BE2C (cell line): ENCODE measurements around the gene OR51I2. TPM values are rescaled to one million over a fixed set of nuclear protein-coding genes. Genes with fewer than 3 reads are reported as not detected.

Source experiments
- DNase-seq: peaks from one replicate; pipeline ENCODE4 v3.0.0-alpha.2; 2020
- H3K27me3 ChIP-seq: fragments of 250-450 bp; sonication (Bioruptor Pico); 2 replicates; pipeline ENCODE4 v1.5.1; 2020; ENCODE audit warnings: mild to moderate bottlenecking
- H3K36me3 ChIP-seq: fragments of 250-450 bp; sonication (Bioruptor Pico); 2 replicates; pipeline ENCODE4 v1.5.1; 2020; ENCODE audit warnings: mild to moderate bottlenecking
- H3K4me1 ChIP-seq: fragments of 250-450 bp; sonication (Bioruptor Pico); 2 replicates; pipeline ENCODE4 v1.5.1; 2020
- H3K4me3 ChIP-seq: 2 replicates; pipeline ENCODE4 v1.5.1; 2011; ENCODE audit warnings: low read depth, low read length
- H3K9me3 ChIP-seq: fragments of 250-450 bp; sonication (Bioruptor Pico); 2 replicates; pipeline ENCODE4 v1.5.1; 2020
- polyA plus RNA-seq: library from polyadenylated mRNA; unstranded; fragments of >200 nt; gene quantifications from one replicate; pipeline ENCODE4 v1.2.1, GENCODE V29; 2012; ENCODE audit warnings: low read depth, missing spikeins; ENCODE audit not compliant: insufficient read length, insufficient read depth
- TF ChIP-seq, protein P1 (sequence below): IDR thresholded peaks from 2 replicates; pipeline ENCODE4 v1.5.1; 2012; ENCODE audit warnings: mild to moderate bottlenecking, low read depth, low read length

OR51I2 gene
- polyA plus RNA-seq = not detected

- H3K27me3 ChIP-seq = no peaks in the 10 kb centered on the region
- H3K36me3 ChIP-seq = no peaks in the 10 kb centered on the region
- H3K4me3 ChIP-seq = no peak within 1 kb of the TSS
- no peaks in the 10 kb centered on the region for H3K4me1 ChIP-seq
- DNase-seq = no peak
- H3K9me3 ChIP-seq = no peaks in the 10 kb centered on the region
- TF ChIP-seq, protein P1, sequence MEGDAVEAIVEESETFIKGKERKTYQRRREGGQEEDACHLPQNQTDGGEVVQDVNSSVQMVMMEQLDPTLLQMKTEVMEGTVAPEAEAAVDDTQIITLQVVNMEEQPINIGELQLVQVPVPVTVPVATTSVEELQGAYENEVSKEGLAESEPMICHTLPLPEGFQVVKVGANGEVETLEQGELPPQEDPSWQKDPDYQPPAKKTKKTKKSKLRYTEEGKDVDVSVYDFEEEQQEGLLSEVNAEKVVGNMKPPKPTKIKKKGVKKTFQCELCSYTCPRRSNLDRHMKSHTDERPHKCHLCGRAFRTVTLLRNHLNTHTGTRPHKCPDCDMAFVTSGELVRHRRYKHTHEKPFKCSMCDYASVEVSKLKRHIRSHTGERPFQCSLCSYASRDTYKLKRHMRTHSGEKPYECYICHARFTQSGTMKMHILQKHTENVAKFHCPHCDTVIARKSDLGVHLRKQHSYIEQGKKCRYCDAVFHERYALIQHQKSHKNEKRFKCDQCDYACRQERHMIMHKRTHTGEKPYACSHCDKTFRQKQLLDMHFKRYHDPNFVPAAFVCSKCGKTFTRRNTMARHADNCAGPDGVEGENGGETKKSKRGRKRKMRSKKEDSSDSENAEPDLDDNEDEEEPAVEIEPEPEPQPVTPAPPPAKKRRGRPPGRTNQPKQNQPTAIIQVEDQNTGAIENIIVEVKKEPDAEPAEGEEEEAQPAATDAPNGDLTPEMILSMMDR = no peak
Observed at GRCh38 chr11:5449023-5449422, at the start of gene OR51I2. OR51I2 (plus strand) TSS chr11:5449323; CDS start chr11:5453489, 4,166 bp downstream.

DNA sequence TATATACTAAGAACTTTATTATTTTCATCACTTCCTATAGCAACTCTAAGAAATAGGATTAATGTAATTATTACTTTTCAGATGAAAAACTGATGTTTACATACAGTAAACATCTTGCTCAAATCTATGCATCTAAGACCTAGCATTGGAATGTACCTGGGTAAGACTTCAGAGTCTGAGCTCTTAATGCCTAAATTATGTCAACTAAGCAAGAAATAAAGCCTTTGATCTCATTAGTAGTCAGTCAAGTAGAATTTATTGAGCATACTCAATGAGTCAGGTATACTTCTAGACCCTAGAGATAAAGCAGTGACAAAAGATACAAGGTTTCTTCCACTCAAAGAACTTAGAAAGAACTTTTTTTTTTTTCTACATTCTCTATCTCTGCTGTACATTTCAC is 44.0 kb upstream of the OR51I2 start:
- TF ChIP-seq, protein P1 = no peak
- H3K9me3 ChIP-seq = no peaks in the 10 kb centered on the region
- no peak for DNase-seq
- H3K36me3 ChIP-seq = no peaks in the 10 kb centered on the region
- no peaks in the 10 kb centered on the region for H3K4me1 ChIP-seq
- H3K27me3 ChIP-seq = no peaks in the 10 kb centered on the region
- H3K4me3 ChIP-seq = no peak overlapping the region

- TF ChIP-seq, protein P1 = no peak
- Histone ChIP-seq H3K4me1 (no peaks in the 10 kb centered on the region), H3K27me3 (no peaks in the 10 kb centered on the region), H3K4me3 (no peak overlapping the region), H3K9me3 (no peaks in the 10 kb centered on the region), H3K36me3 (no peaks in the 10 kb centered on the region)
- no peak for DNase-seq
Observed at GRCh38 chr11:5420993-5421392, 28.1 kb upstream of the OR51I2 start.

DNA sequence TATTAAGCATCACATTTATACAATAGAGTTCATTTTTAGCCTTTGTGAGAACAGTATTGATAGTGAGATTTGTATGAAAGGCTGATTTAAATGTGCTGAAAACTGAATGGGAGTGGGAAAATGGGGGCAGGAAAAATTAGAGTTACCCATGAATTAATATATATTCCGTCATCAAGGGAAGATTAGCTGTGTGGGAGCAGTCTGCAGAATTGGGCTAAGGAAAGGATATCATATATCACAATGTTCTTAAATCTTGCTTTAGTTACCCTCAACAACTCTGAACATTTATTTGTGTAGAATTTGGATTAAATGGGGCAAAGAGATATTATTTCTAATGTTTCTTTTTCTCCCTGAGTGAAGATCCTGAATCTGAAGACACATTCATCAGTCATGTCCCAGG is 27.3 kb upstream of the OR51I2 start, which contains the start of gene OR51Q1:
OR51Q1 (plus strand) TSS at position 301 of the 400 bp plus-strand sequence; CDS start at position 391, 90 bp downstream.
- Histone ChIP-seq H3K4me1 (no peaks in the 10 kb centered on the region), H3K27me3 (no peaks in the 10 kb centered on the region), H3K4me3 (no peak within 1 kb of the TSS), H3K9me3 (no peaks in the 10 kb centered on the region), H3K36me3 (no peaks in the 10 kb centered on the region)
- TF ChIP-seq, protein P1 = no peak
- no peak for DNase-seq

- no peaks in the 10 kb centered on the region for H3K27me3 ChIP-seq
- no peak overlapping the region for H3K4me3 ChIP-seq
- no peaks in the 10 kb centered on the region for H3K4me1 ChIP-seq
- no peak for DNase-seq
- TF ChIP-seq, protein P1 = no peak
- H3K36me3 ChIP-seq = no peaks in the 10 kb centered on the region
- H3K9me3 ChIP-seq = no peaks in the 10 kb centered on the region
Observed at GRCh38 chr11:5423131-5423530, 26.0 kb upstream of the OR51I2 start.

DNA sequence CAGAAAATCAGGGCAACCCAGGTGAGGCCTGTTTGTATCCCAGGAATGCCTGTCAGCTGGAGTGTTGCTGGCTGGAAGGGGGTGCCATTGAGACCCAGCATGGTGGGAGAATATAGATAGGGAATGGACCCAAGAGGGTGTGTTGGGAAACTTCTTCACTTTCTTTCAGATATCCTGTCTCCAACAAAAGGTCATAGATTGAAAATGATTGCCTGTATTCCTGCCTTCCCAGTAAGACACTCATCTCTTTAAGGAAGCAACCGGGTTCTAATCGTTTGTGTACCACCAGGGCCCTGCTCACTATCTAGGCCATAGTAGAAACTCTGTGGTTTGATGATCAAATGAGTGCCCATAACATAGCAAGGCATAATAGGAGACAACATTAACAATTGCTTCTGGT is 7.7 kb upstream of the OR51I2 start, which contains the start of gene OR51I1:
OR51I1 (minus strand) TSS at position 101 of the 400 bp plus-strand sequence; CDS start at position 101, 0 bp downstream.
- Histone ChIP-seq H3K4me3 (no peak within 1 kb of the TSS), H3K9me3 (no peaks in the 10 kb centered on the region), H3K27me3 (no peaks in the 10 kb centered on the region), H3K4me1 (no peaks in the 10 kb centered on the region), H3K36me3 (no peaks in the 10 kb centered on the region)
- TF ChIP-seq, protein P1 = no peak
- DNase-seq = no peak
